Posterior cingulate gyrus (tissue), 11 donors: Measurements from ENCODE around the gene RASAL2.
"Not testable (repeated sequence)": the region's sequence is repeated elsewhere in the genome, so short reads cannot be mapped to it uniquely, and the experiment has no call there.

ENCODE experiments used
- DNase-seq, 10 donors: peaks; one replicate each; pipeline versions ENCODE4 v3.0.0 to v3.0.0-alpha.2; 2020 to 2021; ENCODE audit warnings: mixed read lengths in 3 of 10
- intact Hi-C: fragments of 100-400 bp; cut with DNase I; formaldehyde crosslinking; loops from one replicate; pipeline ENCODE4 v1.15.1; 2023

RASAL2 gene

DNA sequence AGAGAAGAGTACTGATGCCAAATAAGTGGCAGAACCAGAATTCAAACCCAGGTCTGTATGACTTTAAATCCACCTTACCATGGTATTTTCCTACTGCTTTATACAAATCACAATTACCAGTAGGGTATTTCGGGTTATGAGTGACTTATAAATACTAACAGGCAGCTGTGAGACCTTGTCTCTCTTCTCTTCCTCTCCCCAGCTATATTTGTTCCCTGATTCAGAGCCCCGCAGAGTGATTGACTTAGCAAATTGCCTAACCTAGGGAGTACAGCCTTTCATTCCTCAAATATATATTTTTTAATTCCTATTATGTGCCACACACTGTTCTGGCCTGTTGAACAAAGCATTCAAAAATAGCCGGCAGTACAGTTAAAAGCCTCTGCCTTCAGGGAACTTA is 234.8 kb downstream of the RASAL2 start:
- intact Hi-C loops = no loop called here
- no peak for DNase-seq

DNA sequence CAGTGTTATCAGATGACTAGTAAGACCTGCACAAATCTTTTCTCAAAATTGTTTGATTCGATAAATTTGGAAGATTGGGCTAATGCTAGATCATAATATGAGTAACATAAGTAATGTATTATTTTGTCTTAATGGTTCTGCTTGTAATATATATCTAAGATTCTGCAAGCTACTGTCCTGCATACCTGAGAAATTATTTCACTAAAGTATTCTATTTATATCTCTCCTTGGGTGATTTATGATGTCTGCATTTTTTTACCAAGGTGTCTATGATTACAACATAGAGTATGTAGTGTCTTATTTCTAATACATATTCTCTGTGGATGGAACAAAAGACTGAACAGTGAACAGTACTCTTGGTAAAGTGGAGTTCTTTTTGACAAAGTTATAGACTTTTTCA is 236.2 kb downstream of the RASAL2 start:
- intact Hi-C loops = no loop called here
- DNase-seq = no peak

DNA sequence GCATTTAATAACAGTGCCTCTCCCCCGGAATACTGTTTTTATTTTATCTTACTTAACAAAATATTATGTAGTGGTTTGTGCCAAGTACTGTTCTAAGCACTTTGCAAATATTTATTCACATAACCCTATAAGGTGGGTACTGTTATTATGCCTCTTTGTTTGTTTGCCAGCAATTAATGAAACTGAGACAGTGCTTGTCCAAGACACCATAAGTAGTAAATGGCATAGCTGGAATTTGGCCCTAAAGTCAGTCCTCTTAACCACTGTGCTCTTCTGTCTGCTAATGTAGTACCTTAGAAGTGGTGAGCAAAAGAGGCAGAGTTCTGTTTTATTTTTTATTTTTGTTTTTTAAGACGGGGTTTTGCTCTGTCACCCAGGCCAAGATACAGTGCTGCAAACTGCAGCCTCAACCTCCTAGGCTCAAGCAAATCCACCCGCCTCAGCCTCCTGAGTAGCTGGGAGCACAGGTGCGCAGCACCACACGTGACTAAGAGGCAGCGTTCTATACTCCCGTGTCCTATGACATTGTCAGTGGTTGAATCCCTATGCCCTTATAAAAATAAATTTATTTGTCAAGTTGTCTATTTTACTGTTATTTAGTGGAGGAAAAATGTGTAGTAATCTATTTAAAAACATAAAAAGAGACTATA is 237.1 kb downstream of the RASAL2 start:
- DNase-seq = no peak
- intact Hi-C loops = no loop called here

DNA sequence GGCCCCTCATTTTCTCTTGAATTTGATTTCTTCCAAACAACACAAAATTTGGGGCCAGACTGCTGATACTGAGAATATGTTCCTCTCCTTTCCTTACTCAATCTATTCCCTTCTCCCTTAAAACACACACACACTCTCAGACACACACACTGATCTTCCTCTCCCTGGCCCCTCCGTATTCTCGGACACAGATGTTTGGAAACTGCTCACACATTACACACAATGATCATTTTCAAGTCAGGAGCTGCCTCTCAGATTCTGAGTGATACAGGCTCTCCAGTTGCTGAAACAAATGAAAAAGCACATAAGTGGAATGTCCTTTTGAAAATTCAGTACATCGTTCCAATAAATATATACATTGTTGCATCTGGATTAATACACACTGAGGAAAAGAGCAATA is 241.5 kb downstream of the RASAL2 start:
- no peak for DNase-seq
- intact Hi-C loops = no loop called here

DNA sequence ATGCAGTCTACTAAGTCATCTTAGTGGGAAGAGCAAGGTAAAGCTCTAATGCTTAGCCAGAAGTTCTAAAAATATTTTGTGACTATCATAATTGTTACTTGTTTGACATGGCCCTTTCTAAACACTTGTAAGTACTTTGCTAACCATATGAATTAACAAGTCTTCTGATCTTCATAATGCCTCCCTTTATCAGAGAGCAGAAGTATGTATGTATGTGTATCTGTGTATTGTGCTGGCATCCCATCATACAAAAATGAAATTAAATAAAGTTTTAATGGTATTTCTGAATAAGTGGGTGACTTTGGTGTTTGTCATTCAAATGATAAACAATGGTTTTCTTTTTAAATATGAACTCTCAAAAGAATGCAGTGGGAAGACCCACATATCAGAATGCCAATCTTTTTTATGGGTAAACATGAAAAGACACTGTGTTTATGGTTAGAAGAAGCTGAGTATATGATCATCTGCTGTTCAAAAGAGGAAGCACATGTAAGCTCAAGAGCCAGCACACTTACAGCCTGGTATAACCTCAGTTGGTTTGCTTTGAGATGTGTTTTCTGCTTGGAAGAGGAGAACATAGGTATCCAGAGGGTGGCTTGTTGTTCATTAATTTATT is 243.3 kb downstream of the RASAL2 start:
- DNase-seq = no peak
- intact Hi-C loops = no loop called here

DNA sequence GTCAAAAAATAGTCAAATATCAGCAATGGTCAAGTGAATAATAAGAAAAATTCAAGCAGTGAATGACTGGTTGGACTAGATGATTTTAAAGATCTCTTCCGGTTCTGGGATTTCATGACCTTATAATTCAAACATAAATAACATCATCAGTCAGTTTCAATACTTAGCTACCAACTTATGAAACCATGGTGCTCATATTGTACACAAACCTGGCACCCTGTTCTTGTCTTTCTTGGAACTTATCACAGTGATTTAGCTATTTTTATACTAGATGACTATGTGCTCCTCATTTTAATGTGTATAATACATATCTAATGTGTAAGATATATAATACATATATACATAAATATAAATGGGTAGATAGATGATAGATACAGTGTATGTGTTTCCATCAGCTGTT is 245.9 kb downstream of the RASAL2 start:
- intact Hi-C loops = no loop called here
- DNase-seq = no peak

DNA sequence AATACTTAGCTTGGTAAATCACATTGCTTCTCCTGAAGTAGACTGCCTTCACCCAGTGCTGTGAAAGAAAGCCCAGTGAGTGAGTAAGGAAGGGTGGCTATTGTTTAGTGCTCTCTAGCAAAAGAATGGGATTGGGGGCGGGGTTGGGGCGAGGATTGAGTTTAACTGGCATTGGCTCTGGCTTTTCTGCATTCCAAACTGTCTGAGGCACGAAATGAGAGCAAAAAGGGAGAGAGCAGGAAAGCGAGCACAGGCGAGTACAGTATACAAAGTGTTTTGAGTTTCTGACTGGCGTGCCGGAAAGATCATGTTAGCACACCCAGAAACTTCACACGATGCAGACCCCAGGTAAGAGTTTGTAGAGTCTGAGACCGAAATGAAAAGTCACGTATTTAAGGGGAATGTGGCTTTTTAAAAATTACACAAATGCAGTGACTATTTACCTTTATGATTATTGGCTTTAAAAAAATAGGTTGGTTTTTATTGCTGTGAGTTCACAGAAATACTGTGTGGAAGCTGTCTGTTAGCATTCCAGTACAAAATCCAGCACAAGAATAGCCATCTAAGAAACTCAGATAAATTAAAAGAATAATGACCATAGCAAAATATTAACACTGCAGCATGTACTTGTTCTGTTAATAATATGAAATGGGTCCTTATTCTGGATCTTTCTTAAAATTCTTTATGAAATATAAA is 247.5 kb downstream of the RASAL2 start:
- peak in 2 of 10 donors; percentile 11 to 14 for DNase-seq
- intact Hi-C loops = no loop called here

DNA sequence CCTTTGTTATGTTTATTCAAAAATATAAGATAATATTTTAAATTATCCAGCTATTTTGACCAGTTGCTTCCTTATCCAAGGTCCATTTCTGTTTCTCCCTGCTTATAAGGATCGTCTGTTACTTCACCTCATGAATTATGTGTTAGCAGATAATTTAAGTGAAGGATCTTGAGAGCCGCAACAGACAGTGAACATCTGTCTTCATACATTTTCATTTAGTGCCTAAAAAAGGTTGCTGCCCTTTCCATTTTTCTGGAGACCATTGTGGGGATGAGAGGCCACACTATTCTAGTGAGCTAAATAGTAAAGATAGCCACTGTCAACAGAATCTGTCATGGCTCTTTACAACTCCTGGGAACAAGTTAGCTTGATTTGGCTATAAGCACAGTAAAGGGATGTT is 248.8 kb downstream of the RASAL2 start:
- intact Hi-C loops = no loop called here
- DNase-seq = no peak

DNA sequence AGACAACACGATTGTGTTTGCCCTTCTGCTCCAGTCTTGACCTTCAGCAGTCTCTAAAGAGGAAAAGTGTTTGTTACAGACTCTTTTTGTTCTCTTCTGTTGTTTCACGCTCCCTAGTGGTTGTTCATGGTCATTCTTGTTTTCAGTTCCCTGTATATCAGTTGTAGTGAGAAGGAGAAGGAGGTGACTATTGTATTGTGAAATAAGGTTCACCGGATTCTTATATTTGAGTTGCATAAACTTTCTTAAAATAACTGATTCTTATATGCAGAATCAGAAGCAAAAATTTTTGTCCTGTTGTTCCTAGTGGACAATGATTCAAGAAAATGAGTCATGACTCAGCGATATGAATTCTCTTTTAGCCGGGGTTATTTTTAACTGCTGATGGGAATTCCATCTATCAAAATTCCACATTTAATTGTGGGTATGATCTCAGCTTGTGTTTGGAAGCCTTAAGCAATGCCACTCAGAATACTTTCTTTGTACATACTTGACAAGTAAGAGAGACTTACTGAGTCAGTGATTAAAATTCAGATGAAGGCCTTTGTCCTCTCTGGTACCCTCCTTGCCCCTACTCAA is 250.7 kb downstream of the RASAL2 start:
- intact Hi-C loops = loop anchor here (2.0 kb wide), 1 partner anchor 34 kb away; no protein-coding TSS in a partner anchor
- no peak for DNase-seq

DNA sequence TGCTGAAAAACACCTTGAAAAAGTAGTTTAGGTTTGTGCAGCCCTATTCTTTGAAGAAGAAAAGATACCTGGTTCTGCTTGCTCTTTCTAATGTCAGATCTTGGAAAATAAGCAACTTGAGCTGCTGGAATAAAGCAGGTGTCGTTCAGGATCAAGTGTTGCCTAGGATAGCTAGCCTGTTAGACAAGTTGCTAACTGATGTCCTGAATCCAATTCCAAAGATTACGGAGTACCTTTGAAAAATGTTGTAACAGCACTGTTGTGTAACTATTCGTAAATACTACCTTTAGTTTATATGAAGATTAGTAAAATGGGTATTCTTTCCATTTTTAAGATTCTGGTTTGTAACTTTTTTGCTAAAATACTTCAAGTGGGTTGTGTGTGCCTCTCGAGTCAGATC is 251.3 kb downstream of the RASAL2 start:
- no peak for DNase-seq
- intact Hi-C loops = loop anchor here (2.0 kb wide), 1 partner anchor 34 kb away; no protein-coding TSS in a partner anchor

DNA sequence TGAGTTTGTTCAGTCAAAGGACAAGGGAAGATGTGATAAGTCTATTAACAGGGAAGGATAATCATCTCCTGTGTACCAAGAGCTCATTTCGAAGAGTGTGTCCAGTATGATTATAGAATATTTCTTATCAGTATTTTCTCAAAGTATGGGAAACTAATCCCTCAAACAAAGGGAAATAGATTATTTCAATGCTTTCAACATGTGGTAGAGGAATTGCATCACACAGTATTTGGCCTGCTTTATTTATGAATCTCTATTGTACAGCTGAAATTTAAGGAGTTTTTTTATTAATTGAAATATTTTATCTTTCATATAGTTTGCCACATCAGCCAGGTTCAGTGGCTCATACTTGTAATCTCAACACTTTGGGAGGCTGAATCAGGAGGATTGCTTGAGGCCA is 251.9 kb downstream of the RASAL2 start:
- intact Hi-C loops = loop anchor here (2.0 kb wide), 1 partner anchor 35 kb away; no protein-coding TSS in a partner anchor
- DNase-seq = no peak

DNA sequence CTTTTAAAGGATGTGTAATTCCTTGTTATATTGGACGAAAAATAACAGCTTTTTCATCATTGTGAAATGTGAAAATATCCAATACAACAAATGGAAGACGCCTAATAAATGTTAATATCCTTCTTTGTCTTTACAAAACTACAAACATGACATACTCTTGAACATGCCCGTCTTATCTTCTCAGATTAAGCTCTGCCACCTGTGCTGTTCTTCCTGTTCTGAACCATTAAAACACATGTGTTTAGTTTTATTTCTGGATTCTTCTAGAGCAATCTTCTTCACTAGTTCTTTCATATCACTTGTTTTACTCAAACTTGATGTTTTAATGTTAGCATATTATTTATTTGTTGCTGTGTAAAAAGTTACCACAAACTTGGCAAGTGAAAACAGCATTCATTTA is 255.9 kb downstream of the RASAL2 start:
- DNase-seq = no peak
- intact Hi-C loops = no loop called here

DNA sequence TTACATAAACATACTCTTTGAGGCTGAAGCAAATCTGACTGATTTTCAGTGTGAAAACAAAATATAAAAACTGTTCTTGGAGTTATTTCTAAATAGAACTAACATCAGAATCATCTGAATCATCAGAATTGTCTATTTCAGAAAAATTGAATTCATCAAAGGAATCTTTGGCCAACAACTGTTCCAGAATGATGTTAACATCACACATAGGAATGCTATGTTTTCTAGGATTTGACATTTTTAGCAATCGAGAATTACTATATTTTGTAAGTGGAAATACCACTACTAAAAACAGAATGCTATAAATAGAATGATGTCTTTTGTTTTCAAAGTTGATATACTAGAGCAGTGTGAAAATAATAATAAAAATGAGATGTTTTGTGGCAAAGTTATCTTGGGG is 258.0 kb downstream of the RASAL2 start:
- intact Hi-C loops, DNase-seq: not testable (repeated sequence)

DNA sequence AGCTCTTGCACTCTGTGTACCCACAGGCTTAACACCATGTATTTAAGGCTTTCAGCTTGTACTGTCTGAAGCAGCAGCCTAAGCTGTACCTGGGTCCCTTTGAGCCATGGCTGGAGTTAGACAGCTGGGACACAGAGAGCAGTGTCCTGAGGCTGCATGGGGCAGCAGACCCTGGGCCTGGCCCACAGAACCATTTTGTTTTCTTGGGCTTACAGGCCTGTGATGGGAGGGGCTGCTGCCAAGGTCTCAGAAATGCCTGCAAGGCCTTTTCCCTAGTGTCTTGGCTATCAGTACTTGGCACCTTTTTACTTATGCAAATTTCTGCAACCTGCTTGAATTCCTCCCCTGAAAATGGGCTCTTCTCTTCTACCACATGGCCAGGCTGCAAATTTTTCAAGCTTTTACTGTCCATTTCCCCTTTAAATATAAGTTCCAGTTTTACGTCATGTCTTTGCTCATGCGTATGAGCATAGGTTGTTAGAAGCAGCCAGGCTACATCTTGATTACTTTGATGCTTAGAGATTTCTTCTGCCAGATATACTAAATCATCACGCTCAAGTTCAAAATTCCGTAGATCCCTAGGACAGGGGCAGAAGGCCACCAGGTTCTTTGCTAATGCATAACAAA is 259.0 kb downstream of the RASAL2 start:
- intact Hi-C loops = no loop called here
- no peak for DNase-seq

DNA sequence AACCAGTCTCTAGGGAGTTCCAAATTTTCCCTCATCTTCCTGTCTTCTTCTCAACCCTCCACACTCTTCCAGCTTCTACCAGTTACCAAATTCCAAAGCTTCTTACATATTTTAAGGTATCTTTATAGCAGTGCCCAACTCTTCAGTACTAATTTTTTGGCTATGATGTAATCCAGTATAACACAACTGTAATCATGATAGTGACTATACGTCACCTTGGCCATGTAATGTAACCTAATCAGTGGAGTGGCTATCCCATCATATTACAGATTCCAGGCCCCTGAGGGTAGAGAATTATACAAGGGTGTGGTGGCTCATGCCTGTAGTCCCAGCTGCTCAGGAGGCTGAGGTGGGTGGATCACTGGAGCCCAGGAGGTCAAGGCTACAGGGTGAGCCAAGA is 259.6 kb downstream of the RASAL2 start:
- DNase-seq = no peak
- intact Hi-C loops = no loop called here

DNA sequence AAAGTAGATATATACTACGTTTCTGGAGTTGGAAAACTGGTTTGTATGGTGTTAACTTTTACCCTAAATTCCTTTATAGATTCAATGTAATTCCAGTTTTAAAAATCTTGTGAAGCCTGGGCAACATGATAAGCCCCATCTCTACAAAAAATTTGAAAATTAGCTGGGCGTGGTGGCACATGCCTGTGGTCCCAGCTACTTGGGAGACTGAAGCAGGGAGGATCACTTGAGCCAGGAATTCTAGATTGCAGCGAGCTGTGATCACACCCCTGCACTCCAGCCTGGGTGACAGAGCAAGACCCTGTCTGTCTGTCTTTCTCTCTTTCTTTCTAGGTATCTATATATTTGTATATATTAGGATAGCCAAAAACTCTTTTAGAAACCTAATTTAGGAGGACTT is 260.9 kb downstream of the RASAL2 start:
- intact Hi-C loops = no loop called here
- no peak for DNase-seq

DNA sequence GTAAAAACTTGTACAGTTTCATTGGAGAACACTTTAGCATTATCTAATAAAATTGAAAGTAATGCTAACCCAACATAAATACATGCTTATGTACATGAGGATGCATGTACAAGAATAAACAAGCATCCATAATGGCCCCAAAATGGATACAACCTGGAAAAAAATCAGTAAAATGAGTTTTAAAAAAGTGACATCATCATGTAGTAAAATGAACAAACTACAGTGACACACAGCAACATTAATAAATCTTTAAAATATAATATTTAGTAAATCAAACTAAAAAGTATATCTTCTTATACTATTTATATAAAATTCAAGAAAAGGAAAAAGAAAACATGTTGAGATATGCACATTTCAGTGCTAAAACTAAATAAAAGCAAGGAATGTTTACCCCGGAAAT is 262.4 kb downstream of the RASAL2 start:
- no peak for DNase-seq
- intact Hi-C loops = no loop called here

DNA sequence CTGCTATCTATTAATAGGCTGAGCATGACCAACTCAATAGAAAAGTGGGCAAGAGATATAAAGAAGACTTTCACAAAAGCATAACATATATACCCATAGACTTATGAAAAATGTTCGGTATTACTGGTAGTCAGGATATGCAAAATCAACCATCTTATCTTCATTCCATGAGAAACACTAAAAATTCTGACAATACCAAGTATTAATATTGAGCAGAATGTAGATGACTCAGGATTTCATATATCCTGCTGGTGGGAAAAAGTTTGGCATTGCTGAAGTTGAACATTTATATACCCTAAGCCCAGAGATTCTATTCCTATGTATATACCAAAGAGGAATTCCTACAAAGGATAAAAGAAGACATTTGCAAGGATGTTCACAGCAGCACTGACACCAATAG is 264.6 kb downstream of the RASAL2 start:
- no peak for DNase-seq
- intact Hi-C loops = no loop called here

DNA sequence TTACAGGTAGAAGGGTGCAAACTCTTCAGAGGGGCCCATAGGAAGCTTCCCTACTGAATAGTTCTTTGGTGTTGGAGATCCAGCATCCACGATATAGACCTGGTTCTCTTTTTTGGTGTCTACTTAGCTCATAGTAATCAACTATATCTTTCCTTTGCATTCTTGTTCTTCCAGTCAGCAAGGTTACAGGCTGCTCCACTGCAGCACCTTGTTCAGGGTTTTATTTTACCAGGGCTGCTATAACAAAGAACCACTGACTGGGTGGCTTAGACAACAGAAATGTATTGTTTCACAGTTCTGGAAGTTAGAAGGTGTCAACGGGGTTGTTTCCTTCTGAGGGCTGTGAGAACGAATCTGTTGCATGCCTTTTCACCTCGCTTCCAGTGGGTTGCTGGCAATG is 266.5 kb downstream of the RASAL2 start:
- DNase-seq = no peak
- intact Hi-C loops = no loop called here

DNA sequence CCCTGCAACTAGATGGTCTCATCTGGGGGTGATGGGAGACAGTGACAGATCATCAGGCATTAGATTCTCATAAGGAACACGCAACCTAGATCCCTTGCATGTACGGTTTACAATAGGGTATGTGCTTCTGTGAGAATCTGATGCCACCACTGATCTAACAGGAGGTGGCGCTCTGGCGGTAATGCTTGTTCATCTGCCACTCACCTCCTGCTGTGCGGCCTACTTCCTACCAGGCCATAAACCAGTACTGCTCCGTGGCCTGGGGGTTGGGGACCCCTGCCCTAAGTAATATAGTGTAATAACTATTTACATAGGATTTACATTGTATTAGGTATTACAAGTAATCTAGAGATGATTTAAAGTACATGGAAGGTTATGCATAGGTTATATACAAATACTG is 267.9 kb downstream of the RASAL2 start:
- intact Hi-C loops = no loop called here
- DNase-seq = no peak

DNA sequence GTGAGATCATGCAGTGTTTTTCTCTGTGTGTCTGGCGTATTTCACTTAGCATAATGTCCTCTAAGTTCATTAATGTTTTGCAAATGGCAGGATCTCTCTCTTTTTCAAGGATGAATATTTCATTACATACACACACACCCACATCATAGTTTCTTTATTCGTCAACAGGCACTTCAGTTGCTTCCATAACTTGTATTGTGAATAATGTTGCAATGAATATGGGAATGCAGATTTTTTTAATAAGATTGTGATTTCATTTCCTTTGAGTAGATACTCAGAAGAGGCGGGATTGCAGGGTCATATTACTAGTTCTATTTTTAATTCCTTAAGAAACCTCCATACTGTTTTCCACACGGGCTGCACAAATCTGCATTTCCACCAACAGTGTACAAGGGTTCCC is 268.8 kb downstream of the RASAL2 start:
- DNase-seq = no peak
- intact Hi-C loops = no loop called here
